ENCODE measurements around the gene CDH23. TPM values are rescaled to one million over a fixed set of nuclear protein-coding genes. Genes with fewer than 3 reads are reported as not detected.
A peak's percentile ranks its signal among the peaks of the same experiment; 100 is the strongest.

The CDH23 gene
- total and polyA plus RNA-seq, 9 of the 15 experiments (the other 6 are each of a cell fraction or from before 2014, with no cell fraction given): 0.18 to 1.2 (median 0.47) TPM

DNA sequence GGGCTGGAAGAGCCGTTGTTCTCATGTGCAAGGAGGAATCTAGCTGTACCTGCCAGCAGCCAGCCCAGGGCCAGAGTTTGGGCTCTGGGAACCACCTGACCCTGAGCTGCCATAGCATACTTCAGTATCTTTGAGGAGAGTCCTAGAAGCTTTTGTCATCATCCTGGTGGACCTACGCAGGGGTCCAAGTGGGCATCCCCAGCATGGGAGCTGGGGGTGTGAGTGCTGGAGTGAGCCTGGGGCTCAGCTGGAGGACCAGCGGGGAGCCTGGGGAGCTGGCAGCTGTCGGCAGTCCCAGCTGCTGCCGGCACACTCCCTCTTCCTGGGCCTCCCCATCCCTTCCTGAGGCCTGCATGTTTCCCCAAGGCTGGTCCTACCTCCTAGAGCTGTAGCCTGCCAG, 290.4 kb downstream of the CDH23 start (continued):
- TF ChIP-seq, protein P1, sequence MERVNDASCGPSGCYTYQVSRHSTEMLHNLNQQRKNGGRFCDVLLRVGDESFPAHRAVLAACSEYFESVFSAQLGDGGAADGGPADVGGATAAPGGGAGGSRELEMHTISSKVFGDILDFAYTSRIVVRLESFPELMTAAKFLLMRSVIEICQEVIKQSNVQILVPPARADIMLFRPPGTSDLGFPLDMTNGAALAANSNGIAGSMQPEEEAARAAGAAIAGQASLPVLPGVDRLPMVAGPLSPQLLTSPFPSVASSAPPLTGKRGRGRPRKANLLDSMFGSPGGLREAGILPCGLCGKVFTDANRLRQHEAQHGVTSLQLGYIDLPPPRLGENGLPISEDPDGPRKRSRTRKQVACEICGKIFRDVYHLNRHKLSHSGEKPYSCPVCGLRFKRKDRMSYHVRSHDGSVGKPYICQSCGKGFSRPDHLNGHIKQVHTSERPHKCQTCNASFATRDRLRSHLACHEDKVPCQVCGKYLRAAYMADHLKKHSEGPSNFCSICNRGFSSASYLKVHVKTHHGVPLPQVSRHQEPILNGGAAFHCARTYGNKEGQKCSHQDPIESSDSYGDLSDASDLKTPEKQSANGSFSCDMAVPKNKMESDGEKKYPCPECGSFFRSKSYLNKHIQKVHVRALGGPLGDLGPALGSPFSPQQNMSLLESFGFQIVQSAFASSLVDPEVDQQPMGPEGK (CRISPR knock-in tag; IDR thresholded peaks at IDR 0.05; ENCODE audit: borderline replicate concordance): no peak
- no peak for TF ChIP-seq NR2C1 (IDR thresholded peaks at IDR 0.05)
- no peak for TF ChIP-seq NR2C1 (tag; IDR thresholded peaks at IDR 0.05)
- TF ChIP-seq, protein P2, sequence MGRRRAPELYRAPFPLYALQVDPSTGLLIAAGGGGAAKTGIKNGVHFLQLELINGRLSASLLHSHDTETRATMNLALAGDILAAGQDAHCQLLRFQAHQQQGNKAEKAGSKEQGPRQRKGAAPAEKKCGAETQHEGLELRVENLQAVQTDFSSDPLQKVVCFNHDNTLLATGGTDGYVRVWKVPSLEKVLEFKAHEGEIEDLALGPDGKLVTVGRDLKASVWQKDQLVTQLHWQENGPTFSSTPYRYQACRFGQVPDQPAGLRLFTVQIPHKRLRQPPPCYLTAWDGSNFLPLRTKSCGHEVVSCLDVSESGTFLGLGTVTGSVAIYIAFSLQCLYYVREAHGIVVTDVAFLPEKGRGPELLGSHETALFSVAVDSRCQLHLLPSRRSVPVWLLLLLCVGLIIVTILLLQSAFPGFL (CRISPR knock-in tag; IDR thresholded peaks at IDR 0.05): no peak

DNA sequence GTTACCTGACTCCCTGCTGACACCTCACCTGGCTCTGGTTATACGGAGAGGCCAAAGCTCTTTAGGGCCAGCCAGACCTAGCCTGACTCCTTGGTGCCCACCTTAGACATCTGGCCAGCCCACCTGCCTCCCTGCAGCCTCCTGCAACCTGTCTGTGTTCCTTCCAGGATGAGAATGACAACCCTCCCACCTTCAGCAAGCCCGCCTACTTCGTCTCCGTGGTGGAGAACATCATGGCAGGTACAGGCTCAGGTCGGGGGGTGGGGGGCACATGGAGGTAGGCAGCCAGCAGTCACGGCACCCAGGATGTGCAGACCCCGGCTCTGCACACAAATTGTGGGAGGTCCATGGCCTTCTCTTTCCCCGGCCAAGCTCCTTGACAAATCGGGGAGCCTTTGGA, 290.8 kb downstream of the CDH23 start:
- intact Hi-C loops (cut with micrococcal nuclease) (no loop called here), in situ Hi-C loops (cut with MboI) (no loop called here)
- Histone ChIP-seq H3K36me3 (ENCODE audit: control insufficient read depth, insufficient read depth, low read length) (no peaks in the 10 kb centered on the region), H3K79me2 (ENCODE audit: control insufficient read depth, insufficient read depth, low read length) (no peaks in the 10 kb centered on the region), H3K27me3 (ENCODE audit: control insufficient read depth in 2 of 2, insufficient read depth in 2 of 2, low read length in 2 of 2) (no peaks in the 10 kb centered on the region), H4K20me1 (replicated peaks; ENCODE audit: control insufficient read depth, insufficient read depth, low read length) (no peaks in the 10 kb centered on the region), H3K9me1 (ENCODE audit: control insufficient read depth, insufficient read depth, low read length) (no peaks in the 10 kb centered on the region), H3K9me3 (replicated peaks; ENCODE audit: control insufficient read depth, insufficient read depth, low read depth, low read length) (peaks cover 3% of the 10 kb centered on the region; the same call in 1 of the 2 replicates), H3K4me2 (ENCODE audit: insufficient read depth, low read length) (no peak overlapping the region), H3K4me1 (replicated peaks in 1 of 2; ENCODE audit: control insufficient read depth in 2 of 2, insufficient read depth in 2 of 2, low read length in 2 of 2) (peaks cover 9 to 26% of the 10 kb centered on the region in 2 experiments), H3K27ac (ENCODE audit: extremely low read depth, low read depth, low read length) (no peak overlapping the region), H2AFZ (ENCODE audit: low read depth, low read length) (no peak overlapping the region), H3K4me3 (no peak overlapping the region), H3K9ac (ENCODE audit: insufficient read depth in 1 of 2, low read depth in 2 of 2, low read length in 2 of 2) (0 out of 4 replicates have a peak overlapping the region, but pooled peaks of 1 of the 2 experiments have one; percentile 39)
- FAIRE-seq (no peak), DNase-seq (ENCODE audit: extremely low read depth in 1 of 4, low spot score in 3 of 4) (no peak), ATAC-seq (no peak)
- ChIA-PET CTCF (ENCODE audit: low intra/inter-chr PET ratio) (no interaction called here), POLR2A (interaction anchor here (0.6 to 1.2 kb wide), 6 partner anchors 9 to 1303 kb away, joined by 3 to 4 read pairs (median 3); no protein-coding TSS in a partner anchor)
- no peak for TF ChIP-seq BCOR (IDR thresholded peaks at IDR 0.05)
- TF ChIP-seq RBM25 (IDR thresholded peaks at IDR 0.05; ENCODE audit: low read depth, low read length, severe bottlenecking): no peak
- 31% methylated on average over 9 of the region's 9 CpGs for WGBS (ENCODE audit: insufficient coverage, low coverage, missing lambda C conversion rate)
- BruUV-seq (replicated peaks): no TSS peak
